GM18907 (cell line): Measurements from ENCODE around the gene SNCAIP.
"Not testable (repeated sequence)": the region's sequence is repeated elsewhere in the genome, so short reads cannot be mapped to it uniquely, and the experiment has no call there.

Experiments used
- ATAC-seq: cut with Tn5 transposase; IDR thresholded peaks from one replicate; pipeline ENCODE4 v1.9.1; 2021; ENCODE audit warnings: mild to moderate bottlenecking, moderate library complexity; ENCODE audit not compliant: unreplicated experiment

SNCAIP gene

DNA sequence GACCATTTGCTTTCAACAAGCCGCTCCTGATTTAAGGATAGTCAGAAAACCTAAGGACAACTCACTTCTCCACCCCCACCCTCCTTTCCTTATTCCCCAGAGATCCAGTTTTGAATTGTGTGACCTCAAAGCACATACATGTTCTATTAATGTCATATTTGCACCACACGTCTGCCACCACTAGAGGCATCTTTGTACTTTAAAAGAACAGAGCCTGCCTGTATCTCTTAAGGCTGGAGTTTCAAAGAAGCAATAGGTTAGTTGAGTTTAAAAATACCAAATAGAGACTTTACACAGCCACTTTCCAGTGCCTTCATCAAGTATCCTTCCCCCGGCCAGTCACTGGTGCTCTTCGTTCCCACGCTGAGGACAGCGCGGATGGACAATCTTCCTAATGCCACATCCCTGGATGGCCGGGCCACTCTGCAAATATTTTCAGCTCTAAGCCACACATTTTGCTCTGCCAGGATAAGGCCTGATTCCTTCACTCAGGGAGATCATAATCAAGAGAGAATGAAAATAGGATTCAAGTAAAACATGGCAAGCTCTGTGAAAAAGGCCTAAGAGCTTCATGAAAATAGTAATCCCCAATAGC, 146.3 kb downstream of the SNCAIP start:
- peak; percentile 81 for ATAC-seq

DNA sequence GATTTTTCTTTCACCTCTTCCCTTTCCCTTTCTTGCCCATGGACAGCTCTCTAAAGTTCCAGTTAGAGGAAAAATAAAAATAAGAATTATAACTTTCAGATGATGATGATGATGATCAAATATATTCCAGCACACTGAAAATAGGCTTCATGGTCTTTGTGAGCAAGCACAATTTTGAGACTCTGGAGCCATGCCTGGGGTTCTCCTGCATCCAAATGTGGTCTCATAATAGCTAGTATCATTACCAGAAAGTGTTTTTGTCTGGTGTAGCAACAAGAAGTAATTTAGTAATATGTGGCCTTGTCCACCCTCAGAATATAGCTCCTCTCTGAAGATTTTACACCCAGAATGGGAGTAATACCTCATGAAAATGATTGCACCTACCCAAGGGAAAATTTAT, 150.4 kb downstream of the SNCAIP start:
- no peak for ATAC-seq

DNA sequence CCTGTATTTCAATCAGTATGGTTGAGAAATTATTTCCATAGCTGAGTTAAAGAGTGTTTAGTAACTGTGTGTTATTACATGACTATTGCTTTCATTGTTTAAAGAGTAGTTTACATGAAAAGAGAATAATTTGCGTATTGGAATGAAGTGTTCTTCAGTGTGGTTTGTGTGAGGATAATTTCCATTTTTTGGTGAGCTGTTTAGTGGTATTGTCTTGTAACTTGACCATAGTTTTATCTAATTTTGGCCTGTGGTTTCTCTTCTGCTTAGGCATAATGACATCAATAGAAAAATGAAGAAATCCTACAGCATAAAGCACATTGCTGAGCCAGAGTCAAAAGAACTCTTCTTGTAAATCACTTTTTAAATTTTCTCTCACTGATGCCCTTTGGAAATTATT, 151.2 kb downstream of the SNCAIP start:
- peak; percentile 61 for ATAC-seq

DNA sequence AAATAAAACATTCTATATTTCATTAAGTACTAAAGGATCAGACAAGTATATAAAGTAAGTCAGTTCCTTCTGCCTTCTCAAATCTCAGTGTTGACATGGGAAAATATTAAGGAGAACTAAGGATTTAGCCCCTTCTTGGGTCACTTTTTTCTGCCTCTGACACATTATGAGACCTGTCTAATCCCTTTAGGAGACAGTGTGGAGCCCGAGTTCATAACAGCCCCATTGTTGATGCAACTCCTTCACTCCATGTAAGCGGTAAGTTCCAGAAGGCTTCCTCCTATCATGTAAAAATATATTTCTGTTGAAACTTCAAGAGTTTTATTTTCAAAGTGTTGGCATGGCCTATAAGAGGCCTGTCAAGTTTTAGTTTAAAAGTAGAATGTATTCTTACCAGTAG, 152.2 kb downstream of the SNCAIP start:
- no peak for ATAC-seq

DNA sequence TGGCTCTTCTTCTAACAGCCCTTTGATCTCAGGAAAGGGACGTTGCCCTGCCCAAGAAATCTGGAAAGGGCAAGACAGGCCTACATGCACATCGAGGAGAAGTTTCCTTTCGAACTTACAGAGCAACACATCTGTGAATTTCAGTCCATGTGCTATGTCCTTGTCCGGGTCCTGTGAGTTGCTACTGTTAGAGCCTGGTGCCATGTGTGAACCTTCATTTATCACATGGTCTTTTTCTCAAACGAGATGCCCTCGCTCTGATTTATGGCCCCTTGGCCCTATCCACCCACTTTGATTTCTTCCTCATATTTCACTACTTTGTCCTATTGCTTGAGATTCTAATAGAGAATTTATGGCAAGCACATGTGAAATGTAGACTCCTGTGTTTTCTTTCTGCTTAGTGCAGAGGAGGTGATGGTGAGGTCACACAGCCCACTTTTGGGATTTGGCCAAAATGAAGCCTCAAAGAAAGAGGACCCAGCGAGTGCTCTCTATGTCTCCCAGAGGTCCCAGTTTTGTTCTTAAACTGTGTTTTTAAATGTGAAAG, 153.1 kb downstream of the SNCAIP start:
- ATAC-seq, result no peak

DNA sequence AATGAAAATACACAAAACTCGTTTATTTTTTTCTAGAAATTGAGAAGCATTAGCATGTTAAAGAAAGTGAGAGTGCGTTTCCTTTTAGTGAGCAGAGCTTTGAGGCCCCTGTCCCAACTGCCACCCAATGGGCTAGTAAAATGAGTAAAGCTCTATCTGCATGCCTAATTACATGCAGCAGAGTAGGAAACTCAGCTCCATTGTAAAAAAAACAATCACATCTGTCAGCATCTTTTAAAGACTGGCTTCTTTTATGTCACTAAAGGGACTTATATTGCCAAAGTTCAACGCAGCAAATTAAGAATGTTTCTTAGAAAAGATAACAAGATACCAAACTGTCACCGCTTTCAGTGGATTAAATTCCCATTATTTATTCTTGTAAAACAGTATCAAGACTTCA, 154.0 kb downstream of the SNCAIP start:
- ATAC-seq, result no peak

DNA sequence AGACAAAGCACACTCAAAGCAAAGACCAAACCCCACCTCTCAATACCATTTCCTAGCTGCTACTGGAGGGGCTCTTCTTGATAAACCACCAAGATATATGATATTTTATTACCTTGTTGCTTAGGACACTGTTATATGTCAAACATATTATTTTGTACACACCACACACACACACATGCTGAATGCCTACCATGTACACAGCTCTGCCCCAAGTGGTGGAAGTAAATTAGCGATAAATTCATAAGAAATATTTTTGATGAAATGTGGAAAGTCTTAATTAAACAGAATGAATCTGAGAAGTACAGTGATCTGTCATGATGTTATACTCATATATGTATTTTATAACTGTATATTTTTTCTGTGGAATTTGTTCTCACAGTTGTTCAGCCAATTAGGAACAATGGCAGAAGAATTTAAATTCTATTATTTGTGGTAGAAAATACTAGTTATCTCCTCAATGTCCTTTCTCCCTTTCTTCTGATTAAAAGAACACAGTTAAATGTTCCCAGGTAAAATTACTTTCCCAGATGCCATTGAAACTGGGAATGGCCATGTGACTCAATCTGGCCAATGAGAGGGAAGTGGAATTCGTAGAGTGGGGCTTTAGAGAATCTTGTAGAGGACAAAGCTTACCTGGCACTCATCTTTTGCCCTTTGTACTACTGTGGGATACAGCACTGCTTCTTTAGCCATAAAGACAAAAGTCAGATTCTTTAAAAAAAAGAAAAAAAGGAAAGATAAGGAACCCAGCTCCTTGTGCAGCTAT, 156.5 kb downstream of the SNCAIP start:
- no peak for ATAC-seq

DNA sequence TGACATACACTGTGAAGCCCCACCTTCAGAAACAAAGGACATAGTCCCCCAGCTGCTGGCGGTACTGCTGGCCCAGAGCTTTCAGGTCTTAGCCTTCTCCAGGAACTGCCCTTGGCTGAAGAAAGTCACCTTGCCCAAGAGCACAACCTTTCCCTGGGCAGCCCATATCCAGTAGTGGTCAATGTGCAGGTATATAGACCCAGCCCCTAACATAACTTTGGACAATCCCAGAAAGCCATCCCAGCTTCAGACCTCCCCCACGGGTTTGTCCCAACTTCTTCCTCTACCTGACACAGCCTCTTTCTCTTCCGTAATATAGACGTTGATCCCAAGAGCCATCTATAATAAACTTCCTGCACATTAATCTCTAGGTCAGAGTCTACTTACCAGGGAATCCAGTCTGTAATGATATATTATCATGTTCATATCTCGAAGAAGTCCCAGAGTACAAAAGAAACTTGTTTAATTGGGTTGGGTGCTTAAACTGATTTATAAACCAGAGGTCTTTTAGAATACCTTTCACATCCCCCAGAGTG, 157.4 kb downstream of the SNCAIP start:
- ATAC-seq, result no peak

DNA sequence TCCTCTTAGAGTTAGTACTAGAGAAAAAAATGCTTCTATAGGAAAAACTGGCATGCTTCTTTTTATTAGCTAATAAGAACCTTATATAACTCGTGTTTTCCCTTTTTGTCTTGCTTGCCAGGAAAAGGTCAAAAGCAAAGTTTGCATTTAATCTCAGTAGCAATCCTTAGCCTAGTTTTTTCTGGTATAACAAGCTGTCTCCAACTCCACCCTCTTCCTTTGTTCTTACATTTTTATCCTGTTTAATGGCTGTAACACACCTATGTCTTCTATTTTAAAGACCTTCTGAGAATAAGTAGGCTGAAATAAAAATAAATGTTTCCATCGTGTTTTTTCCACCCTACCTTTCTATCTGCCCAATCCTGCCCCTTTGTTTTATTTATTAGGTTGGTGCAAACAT, 158.3 kb downstream of the SNCAIP start:
- ATAC-seq, result no peak

DNA sequence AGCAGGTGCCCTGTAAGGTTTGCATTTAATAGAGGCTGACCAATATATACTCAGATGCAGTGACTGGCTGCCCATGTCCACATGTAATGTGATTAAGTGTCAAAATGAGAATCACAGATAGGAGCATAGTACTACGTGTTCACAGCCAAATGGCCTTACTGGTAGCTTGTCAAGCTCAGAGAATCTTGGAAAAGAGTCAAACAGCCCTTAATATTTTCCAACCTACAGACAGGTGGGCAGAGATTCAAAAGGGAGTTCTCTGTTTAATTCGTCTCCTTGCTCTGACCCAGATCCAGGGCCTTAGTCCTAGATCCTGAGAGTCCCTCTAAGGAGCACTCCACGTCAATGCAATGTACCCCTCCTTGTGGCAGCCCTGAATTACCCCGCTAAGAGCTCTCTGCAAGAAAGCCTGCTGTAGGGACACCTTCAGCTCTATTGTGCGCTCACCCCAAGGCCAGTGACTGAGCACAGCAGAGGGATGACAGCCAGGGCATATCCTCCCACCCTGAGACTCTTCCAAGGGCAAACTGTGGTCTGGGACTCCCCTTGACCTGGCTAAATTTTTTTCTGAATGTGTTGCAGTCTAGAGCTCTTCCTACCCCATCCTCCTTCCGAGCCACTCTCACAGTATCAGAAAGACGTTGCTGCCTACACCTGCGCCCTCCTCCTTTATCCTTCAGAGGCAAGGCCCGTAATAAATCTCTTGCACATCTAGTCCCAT, 159.2 kb downstream of the SNCAIP start:
- ATAC-seq, result no peak

DNA sequence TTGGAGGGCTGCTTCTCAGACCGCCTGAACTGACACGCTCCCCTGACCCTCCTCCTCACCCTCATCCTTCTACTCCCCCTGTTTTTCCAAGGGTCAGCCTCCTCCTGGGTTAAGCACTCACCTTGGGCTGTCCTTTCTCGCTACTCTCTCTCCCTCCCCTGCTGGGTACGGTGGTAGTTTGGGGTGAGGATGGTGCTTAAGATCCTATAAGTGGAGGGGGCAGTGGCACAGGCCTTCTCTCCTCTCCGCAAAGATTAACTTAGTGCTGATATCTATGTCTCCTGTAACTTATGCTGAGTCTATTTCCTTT, 159.7 kb downstream of the SNCAIP start:
- ATAC-seq, result no peak

DNA sequence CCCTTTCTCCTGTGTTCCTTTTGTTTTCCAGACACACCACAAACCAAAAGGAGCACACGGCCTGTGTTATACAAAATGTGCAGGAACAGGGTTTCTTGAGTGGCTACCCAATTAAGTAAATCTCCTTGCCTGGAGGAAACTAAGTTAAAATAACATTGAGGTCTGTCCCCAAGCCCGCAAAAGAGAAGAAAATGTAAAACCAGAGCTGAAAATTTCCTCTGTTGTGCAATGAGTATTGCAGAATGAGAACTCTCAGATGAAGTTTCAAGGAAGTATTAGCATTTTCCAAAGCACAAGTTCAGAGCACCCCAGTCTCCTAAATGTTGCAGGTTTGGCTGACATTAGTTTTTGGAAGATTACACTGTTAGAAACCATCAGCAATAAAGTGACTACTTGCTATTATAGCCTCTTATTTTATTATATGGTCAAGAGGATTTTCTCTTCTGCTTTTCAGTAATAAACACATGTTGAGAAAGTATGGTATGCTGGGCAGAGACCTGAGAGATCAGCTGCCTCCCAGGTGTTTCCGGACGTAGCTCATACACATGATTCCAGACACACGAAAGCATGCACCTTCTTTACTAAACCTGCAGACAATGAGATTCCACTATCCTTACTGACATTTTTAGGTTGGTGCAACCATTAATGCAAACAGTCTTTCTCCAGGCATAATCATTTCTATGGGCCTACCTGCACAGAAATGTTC, 161.3 kb downstream of the SNCAIP start:
- no peak for ATAC-seq

DNA sequence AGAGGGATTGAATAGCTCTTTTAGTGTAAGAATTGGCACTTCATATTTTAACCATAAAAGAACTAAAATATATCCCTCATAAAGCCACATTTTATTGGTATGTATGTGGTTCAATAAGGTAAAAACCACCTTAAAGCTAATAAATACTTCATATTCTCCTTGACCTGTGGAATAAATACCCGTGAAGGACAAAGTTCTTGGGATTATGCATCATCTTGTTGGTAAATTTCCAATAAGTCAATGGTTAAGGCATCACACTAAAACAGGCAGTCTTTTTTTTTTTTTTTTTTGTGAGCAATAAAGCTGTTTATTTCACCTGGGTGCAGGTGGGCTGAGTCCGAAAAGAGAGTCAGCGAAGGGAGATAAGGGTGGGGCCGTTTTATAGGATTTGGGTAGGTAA, 161.9 kb downstream of the SNCAIP start:
- ATAC-seq, result no peak

DNA sequence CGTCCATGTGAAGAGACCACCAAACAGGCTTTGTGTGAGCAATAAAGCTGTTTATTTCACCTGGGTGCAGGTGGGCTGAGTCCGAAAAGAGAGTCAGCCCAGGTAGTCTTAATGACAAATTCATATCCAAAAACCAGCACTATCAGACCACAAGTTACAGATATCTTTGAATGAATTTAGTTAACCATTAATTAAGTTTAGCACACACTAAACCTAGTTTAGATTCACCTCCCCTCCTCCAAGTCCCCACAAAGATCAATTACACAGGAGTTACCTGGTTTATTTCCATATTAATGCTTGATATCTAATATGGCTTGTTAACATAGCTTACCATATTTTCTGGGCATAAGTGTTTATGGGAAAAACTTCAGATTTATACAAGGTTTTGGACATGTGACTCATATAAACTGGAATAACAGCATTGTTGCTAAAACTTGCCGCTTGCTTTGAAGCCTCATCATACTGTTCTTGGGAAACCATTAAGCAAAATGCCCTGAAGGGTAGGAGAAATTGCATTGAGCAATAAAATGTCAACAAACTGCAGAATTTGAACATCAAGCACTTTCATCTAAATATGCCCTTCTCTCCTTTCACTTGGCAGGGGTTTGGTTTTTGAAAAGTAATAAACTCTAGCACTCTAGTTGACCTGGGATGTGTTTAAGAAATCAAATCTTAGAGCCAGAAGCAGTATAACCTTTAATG, 166.9 kb downstream of the SNCAIP start:
- no peak for ATAC-seq

DNA sequence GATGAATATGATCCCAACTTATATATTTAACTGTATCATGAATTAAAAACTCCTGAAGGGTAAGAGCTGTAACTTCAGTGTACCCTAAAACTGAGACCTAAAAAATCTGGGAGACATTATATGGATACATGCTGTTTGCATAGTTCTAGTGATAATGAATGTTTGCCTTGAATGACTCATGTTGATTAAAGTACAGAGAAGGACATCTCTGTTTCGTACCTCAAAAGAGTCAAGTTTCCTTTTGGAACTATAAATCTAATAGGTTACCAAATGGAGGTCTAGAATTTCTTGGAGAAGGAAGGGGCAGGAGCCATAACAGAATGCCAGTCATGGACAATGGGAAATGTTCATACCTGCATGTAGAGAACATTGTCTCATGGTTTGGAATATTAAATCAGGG, 168.1 kb downstream of the SNCAIP start:
- ATAC-seq, result no peak

DNA sequence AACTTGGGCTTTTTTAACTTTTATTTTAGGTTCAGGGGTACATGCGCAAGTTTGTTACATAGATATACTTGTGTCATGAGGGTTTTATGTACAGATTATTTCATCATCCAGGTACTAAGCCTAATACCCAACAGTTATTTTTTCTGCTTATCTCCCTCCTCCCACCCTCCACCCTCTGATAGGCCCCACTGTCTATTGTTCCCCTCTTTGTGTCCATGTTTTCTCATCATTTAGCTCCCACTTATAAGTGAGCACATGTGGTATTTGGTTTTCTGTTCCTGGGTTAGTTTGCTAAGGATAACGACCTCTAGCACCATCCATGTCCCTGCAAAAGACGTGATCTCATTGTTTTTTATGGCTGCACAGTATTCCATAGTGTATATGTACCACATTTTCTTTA, 172.1 kb downstream of the SNCAIP start:
- no peak for ATAC-seq

DNA sequence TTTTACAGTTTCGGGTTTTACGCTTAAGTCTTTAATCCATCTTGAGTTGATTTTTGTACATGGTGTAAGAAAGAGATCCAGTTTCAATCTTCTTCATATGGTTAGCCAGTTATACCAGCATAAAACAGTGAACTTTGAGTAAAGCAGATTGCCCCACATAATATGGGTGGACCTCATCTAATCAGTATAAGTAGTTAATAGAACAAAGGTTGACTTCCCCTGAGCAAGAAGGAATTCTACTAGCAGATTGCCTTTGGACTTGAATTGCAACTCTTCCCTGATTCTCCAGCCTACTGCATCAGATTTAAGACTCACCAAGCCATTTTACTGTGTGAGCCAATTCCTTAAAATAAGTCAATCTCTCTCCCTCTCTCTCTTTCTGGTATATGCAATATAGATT, 173.2 kb downstream of the SNCAIP start:
- ATAC-seq, result no peak

DNA sequence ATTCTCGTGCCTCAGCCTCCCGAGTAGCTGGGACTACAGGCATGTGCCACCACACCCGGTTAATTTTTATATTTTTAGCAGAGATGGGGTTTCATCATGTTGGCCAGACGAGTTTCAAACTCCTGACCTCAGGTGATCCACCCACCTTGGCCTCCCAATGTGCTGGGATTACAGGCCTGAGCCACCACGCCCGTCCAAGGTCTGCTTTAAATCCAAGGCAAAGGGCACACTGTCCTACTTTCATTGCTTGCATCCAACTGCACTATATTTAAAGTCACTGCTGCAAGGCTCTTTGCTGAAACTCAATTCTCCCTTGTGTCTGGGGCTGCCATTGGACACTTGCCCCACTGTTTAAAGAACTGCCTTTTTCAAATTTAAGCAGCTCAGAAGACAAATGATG, 174.6 kb downstream of the SNCAIP start:
- not testable (repeated sequence) for ATAC-seq

DNA sequence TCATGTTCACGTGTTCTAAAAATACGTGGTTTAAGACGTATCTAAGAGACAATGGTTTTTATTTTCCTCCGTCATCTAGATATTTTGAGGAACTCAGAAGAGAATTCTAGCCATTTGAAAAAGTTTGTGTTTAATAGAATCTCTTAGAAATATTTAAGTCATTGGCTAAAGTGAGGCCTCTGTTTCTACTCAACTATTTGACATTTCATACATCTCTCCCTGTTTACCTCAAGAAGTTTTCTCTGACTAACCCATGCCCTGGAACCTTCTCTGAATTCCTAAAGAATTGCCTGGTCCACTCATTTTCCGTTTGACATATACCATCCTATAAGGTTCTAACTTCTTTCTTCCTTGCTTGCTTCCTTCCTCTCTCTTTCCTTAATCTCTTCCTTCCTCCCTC, 178.7 kb downstream of the SNCAIP start:
- ATAC-seq, result no peak

DNA sequence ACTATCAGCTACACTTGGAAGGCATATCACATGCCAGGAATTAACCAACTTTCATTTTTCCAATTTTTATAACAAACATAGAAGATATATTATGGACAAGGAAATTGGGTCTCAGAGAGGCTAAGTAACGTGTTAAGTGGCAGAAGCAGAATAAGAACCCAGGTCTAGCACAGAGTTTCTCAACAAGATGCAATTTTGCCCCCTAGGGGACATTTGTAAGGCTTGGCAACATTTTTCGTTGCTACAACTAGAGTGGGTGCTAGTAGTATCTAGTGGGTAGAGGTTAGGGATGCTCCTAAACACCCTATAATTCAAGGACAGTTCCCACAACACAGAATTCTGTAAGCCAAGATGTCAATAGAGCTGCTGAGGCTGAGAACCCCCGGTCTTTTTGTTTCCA, 180.6 kb downstream of the SNCAIP start:
- no peak for ATAC-seq
